AG09319 (cell line): Measurements from ENCODE around the gene BRSK1.

Experiments used
- DNase-seq: peaks from one replicate; pipeline ENCODE4 v3.0.0-alpha.2; 2010; ENCODE audit warnings: low read depth; ENCODE audit errors: extremely low read depth
- TF ChIP-seq, protein P1 (sequence below): IDR thresholded peaks from 2 replicates; pipeline ENCODE4 v1.5.1; 2011; ENCODE audit warnings: low read depth, mild to moderate bottlenecking, inconsistent platforms, low read length, moderate library complexity

Gene BRSK1

DNA sequence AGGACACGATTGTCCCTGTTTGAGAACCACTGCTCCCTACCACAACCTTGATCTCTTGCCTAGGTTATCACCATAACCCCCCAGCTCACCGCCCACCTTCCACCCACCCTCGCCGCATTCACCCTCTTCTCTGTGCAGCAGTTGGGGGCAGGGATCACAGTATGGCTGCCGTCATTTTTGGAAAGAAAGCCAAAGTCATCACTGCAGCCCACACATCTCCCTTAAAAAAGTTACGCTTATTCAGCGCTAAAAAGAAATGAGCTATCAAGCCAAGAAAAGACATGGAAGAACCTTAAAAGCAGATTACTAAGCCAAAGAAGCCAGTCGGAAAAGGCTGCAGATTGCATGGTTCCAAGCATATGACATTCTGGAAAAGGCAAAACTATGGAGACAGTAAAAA lies 14.5 kb upstream of the BRSK1 start:
- DNase-seq = no peak
- TF ChIP-seq, protein P1, sequence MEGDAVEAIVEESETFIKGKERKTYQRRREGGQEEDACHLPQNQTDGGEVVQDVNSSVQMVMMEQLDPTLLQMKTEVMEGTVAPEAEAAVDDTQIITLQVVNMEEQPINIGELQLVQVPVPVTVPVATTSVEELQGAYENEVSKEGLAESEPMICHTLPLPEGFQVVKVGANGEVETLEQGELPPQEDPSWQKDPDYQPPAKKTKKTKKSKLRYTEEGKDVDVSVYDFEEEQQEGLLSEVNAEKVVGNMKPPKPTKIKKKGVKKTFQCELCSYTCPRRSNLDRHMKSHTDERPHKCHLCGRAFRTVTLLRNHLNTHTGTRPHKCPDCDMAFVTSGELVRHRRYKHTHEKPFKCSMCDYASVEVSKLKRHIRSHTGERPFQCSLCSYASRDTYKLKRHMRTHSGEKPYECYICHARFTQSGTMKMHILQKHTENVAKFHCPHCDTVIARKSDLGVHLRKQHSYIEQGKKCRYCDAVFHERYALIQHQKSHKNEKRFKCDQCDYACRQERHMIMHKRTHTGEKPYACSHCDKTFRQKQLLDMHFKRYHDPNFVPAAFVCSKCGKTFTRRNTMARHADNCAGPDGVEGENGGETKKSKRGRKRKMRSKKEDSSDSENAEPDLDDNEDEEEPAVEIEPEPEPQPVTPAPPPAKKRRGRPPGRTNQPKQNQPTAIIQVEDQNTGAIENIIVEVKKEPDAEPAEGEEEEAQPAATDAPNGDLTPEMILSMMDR = no peak

DNA sequence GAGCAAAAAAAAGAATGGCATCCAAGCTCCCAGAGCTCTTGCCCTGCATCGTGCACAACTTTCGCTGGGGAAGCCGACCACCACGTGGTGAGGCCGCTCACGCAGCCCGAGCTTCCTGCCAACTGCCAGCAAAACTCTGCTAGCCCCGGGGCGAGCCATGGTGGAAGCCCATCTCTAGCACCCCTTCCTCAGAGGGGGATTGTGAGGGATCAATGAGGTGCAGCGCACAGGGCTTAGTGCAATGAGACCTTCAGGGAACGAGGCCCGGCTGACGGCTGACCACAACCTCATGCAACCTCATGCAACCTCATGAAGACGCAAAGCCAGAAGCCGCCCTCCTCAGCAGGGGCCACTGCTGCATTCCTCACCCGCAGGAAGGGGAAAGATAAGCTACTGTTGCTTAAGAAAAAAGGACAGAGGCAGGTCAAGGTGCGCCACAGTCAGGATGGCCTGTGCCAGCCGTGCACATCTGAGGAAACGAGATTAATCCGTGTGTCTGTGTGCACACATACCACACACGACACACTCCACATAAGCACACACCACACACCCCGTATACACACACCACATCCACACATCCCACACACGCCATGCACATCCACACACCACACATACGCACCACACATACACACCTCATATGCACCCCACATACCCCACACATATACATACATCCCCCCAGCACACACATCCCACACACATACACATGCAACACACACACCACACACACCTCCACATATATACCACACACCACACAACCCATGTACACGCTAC lies 13.4 kb upstream of the BRSK1 start:
- DNase-seq = no peak
- TF ChIP-seq, protein P1 = no peak

DNA sequence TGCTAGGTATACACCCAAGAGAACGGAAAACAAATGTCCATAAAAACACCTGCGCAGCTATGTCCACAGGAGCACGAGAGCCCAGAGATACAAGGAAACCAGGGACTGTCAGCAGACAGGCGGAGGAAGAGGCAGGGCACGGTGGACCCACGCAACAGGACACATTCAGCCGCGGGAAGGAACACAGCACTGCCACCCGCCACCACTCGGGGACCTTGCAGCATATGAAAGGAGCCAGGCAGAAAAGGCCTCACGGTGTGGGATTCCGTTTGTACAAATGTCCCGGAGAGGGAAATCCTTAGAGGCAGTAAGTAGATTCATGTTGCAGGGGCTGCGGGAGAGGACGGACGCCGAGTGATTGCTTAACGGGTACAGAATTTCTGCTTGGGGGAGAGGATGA lies 11.7 kb upstream of the BRSK1 start:
- no peak for DNase-seq
- TF ChIP-seq, protein P1 = no peak

DNA sequence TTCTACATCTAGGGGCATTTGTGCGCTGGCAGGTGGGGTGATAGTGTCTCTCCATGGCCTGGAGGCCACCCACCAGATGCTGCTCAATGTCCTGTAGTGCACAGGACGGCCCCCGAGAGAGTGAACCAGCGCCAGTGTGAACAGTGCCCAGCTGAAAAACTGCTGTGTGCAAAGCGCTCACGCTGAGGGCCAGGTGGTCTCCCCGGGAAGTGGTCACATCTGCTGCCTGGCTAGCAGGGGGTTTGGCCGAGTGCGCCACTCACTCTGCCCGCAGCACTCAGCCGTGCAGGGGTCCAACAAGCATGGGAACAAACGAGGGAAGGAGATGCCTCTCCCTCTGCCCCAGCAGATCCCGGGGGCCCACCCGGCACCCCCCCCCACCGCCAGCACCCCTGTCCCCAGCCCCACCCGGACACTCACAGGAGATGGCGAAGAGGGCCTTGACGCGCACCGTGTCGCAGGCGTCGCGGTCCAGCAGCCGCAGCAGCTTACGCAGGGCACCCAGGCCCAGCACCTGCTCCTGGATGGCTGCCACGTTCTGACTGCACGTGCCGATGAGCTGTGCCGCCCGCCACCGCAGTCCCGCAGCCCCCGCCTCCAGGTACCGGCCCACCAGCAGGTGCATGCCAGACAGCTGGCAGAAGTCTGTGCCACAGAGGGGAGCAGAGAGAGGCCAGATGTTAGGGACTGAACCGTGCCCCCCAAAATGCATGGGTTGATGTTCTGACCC lies 9.7 kb upstream of the BRSK1 start:
- DNase-seq = no peak
- TF ChIP-seq, protein P1 = no peak

DNA sequence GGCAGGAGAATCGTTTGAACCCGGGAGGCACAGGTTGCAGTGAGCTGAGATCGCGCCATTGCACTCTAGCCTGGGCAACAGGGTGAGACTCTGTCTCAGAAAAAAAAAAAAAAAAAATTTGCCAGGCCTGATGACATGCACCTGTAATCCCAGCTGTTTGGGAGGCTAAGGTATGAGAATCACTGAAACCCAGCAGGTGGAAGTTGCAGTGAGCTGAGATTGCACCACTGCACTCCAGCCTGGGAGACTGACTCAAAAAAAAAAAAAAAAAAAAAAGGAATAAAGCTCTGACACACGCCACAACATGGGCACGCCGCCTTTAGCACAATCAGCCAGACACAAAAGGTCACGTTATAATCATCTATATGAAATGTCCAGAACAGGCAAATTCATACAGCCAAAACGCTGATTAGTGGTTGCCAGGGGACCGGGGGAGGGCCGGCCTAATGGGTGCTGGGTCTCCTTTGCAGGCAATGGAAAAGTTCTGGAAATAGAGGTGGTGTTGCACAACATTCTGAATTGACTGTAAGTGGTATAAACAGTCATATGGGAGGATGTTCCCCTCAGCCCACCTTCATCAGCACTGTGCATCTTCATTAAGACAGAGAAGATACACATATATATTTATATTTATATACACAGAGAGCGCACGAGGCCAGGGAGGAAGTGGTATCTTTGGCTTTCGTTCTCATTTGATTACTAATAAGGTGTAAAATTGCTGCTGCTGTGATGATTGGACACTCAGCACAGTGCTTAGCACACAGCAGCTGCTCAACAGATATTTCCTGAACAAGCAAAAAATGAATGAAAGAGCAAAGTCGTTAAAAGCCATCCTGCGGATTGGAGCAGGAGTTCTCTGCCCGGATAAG lies 7.7 kb upstream of the BRSK1 start:
- no peak for DNase-seq
- TF ChIP-seq, protein P1 = no peak

DNA sequence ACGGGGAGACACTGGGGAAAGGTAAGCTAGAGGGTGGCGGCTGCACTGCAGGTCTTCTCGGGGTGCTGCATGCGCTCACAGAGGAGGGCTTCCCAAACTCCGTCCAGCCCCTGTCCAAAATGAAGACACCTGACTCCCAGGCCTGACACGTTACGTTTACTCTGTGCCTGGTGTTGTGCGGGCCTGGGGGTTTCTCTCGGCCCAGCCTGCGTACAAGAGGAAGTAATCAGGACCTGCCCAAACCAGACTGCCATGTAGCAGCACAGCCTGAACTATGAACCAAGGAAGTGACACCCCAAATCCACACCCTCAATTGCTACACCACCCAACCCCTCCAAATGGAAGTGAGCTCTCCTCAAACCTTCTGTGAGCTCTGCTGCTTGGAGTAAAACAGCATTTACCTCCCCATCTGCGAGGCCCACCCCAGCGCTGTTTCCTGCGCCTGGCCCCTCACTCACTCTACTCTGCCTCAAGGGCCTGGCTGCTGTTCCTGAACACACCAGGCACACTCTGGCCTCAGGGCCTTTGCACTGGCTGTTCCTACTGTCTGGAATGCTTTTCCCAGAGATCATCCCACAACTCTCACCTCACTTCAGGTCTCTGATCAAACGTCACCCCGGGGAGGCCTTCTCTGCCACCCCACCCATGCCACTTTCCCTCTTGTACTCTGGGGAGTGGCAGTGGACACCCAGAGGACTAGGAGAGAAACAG lies 6.9 kb upstream of the BRSK1 start:
- no peak for DNase-seq
- TF ChIP-seq, protein P1 = no peak
